Measurements from ENCODE around the gene TEDC2.
A peak's percentile ranks its signal among the peaks of the same experiment; 100 is the strongest.

The TEDC2 gene

DNA sequence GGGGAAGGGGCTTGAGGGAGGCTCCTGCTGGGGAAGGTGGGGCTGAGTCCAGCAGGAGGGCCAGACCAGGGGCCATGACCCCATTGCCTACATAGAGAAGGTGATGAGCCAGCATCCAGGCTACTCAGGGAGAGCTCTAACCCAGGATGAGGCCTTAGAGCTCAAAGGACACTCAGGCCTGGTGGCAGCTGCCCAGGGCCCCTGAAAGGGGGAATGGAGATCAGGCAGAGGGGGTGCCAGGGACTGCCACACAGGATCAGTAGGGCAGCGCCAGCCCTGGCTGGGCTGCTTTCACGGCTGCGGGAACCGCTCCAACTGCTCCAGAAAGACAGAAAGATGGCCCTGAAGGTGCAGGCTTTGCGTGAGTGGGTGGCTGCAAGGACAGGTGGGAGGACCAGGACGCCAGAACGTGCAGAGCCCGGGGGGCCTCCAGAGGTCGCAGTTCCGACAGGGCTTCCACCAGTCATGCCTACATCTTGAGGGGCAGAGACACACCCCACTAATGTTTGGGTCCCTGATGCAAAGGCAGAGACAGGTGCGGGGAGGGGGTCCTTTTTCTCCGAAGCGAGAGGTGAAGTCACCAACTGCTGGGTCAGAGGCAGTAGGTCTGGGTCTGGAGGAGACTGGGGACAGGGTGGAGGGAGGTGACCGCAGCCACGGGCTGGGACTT lies 53.0 kb downstream of the TEDC2 start:
- no peak for DNase-seq (ENCODE audit: low read depth in 2 of 2)

DNA sequence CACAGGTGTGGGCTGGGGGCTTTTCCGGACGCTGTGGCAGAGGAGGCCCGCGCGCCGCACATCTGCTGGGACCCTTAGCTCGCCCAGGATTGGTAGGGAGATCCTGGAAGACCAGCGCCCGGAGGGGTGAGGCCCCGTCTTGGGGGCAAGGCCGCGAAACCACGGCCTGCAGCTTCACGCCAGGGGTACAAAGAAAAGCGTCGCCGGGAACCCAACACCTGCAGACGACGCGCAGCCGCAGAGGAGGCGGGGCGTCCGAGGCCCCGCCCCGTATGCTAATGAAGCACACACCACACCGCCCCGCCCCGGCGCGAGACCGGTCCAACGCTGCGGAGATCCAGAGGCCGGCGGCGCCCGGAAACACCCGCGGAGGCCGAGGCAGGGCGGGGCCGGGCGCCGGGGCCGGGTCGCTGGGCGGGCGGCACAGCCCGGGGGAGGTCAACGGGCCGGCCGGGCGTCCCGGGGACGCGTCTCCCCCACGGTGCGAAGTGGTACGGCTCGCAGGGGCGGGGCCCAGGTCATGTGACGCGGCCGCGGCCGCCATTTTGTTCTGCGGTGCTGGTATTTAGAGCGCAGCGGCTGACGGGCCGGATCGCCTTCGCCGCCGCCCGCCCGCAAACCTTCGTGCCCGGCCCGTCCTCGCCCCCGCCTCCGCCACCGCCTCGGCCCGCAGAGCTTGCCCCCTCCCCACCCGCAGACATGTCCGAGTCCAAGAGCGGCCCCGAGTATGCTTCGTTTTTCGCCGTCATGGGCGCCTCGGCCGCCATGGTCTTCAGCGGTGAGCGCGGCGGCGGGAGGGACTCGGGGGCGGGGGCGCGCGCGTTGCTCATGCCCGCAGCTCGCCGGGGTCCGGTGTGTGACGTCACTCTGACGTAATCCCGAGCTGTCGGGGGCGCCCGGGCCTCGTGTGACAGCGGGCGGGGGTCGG lies 53.8 kb downstream of the TEDC2 start, which contains the start of gene ATP6V0C:
TSS of gene ATP6V0C (plus strand) at position 548 of the 928 bp plus-strand sequence. CDS start at position 700, 152 bp downstream.
- peak; percentile 84 to 85 for DNase-seq (ENCODE audit: low read depth in 2 of 2)

All from stimulated activated CD4-positive, alpha-beta T cell treated with anti-CD3 and anti-CD28 coated beads, Interleukin-4, amount 100 ng/mL, for 48 hours (primary cell).